ENCODE results near the gene TBCD. TPM values are rescaled to one million over a fixed set of nuclear protein-coding genes. Genes with fewer than 3 reads are reported as not detected.

Gene TBCD
- total RNA-seq, 1 experiment from 2014 or later, result 129 TPM

DNA sequence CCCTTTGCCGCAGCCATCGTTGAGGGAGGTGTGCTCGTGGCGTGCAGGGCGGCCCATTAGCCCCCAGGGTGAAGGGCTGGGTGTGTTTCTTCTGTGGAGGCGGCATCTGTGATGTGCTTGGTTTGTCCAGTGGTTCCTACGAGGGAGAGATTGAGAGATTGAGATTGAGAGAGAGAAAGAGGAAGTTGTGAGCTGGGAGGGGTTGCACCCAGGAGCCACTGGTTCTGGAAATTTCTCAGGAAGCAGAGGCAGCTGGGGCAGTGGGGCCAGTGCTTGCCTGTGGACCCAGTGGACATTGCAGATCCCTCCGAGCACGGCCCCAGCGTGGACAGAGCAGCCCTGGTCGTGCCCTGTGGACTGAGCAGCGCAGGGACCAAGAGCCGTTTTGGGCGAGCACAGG, 160.0 kb downstream of the TBCD start:
- H2AFZ ChIP-seq (ENCODE audit: low read length), result no peak overlapping the region
- no peaks in the 10 kb centered on the region for H3K27me3 ChIP-seq (ENCODE audit: insufficient read depth, low read length)
- WGBS (ENCODE audit: extremely low coverage, insufficient read length, low lambda C conversion rate), result no CpG with 5 or more reads among the region's 14 CpGs
- no peak overlapping the region for H3K14ac ChIP-seq (ENCODE audit: insufficient read depth, low read length)
- Mint-ChIP-seq H3K27me3 (ENCODE audit: low read depth) (no peaks in the 10 kb centered on the region), H3K36me3 (ENCODE audit: insufficient read depth in 1 of 3, low read depth in 3 of 3) (peaks cover 36 to 60% (median 57%) of the 10 kb centered on the region in 3 experiments), H3K4me3 (no peak overlapping the region), H3K9me3 (peaks cover 0 to 3% of the 10 kb centered on the region in 2 experiments; a peak in 2 of 5 replicates), H3K27ac (peak overlapping the region in 2 of 3 experiments; percentile 28 to 87; a peak in 3 of 7 replicates), H3K4me1 (no peaks in the 10 kb centered on the region)
- no peak overlapping the region for H3K4me2 ChIP-seq (ENCODE audit: insufficient read depth, insufficient read length, low read length)
- no peak overlapping the region for H4K91ac ChIP-seq (ENCODE audit: insufficient read length, low read depth, low read length)
- H3K23me2 ChIP-seq (ENCODE audit: insufficient read length, low read depth, low read length, poor library complexity, severe bottlenecking), result peaks cover 2% of the 10 kb centered on the region
- no peak overlapping the region for H3K23ac ChIP-seq (ENCODE audit: insufficient read length, low read depth, low read length)
- H3K4me1 ChIP-seq (ENCODE audit: insufficient read depth, low read length), result no peaks in the 10 kb centered on the region
- no peaks in the 10 kb centered on the region for H4K20me1 ChIP-seq (ENCODE audit: control insufficient read depth, insufficient read depth, insufficient read length)
- no peaks in the 10 kb centered on the region for H3K79me1 ChIP-seq (ENCODE audit: insufficient read depth, low read depth, low read length, poor library complexity, severe bottlenecking)
- H3K18ac ChIP-seq (ENCODE audit: insufficient read length, low read depth, low read length), result no peak overlapping the region
- no peak overlapping the region for H2BK20ac ChIP-seq (ENCODE audit: low read depth, low read length, poor library complexity, severe bottlenecking)
- no peak overlapping the region for H3K27ac ChIP-seq (ENCODE audit: insufficient read length, low read depth, low read length)
- no peak overlapping the region for H2BK5ac ChIP-seq (ENCODE audit: insufficient read length, low read length)
- no peak overlapping the region for H2BK12ac ChIP-seq (ENCODE audit: insufficient read length, low read depth, low read length)
- H3K4ac ChIP-seq (ENCODE audit: low read depth, low read length), result no peak overlapping the region
- TF ChIP-seq, protein P1, sequence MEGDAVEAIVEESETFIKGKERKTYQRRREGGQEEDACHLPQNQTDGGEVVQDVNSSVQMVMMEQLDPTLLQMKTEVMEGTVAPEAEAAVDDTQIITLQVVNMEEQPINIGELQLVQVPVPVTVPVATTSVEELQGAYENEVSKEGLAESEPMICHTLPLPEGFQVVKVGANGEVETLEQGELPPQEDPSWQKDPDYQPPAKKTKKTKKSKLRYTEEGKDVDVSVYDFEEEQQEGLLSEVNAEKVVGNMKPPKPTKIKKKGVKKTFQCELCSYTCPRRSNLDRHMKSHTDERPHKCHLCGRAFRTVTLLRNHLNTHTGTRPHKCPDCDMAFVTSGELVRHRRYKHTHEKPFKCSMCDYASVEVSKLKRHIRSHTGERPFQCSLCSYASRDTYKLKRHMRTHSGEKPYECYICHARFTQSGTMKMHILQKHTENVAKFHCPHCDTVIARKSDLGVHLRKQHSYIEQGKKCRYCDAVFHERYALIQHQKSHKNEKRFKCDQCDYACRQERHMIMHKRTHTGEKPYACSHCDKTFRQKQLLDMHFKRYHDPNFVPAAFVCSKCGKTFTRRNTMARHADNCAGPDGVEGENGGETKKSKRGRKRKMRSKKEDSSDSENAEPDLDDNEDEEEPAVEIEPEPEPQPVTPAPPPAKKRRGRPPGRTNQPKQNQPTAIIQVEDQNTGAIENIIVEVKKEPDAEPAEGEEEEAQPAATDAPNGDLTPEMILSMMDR (conservative IDR thresholded peaks at IDR 0.05), result no peak
- no peak for DNase-seq
- no peak overlapping the region for H2BK120ac ChIP-seq (ENCODE audit: low read depth, low read length, poor library complexity, severe bottlenecking)
- no peaks in the 10 kb centered on the region for H3K79me2 ChIP-seq (ENCODE audit: insufficient read depth, low read length)
- no peak overlapping the region for H4K8ac ChIP-seq (replicated peaks; ENCODE audit: insufficient read length, low read depth, low read length)
- no peak overlapping the region for H2AK5ac ChIP-seq (ENCODE audit: insufficient read length, low read length)
- no peak overlapping the region for H3T11ph ChIP-seq (ENCODE audit: low read length)
- H3K9me3 ChIP-seq (ENCODE audit: control insufficient read depth, low read depth, low read length), result no peaks in the 10 kb centered on the region
- H3K56ac ChIP-seq (ENCODE audit: insufficient read length, low read depth, low read length), result no peak overlapping the region
- no peak overlapping the region for H4K5ac ChIP-seq (ENCODE audit: insufficient read length, low read depth, low read length)
- no peak overlapping the region for H2BK15ac ChIP-seq (ENCODE audit: low read depth, low read length)
- H3K9ac ChIP-seq (ENCODE audit: extremely low read depth, insufficient read length, low read length), result no peak overlapping the region
